ENCODE measurements around the gene WDR20. TPM values are rescaled to one million over a fixed set of nuclear protein-coding genes. Genes with fewer than 3 reads are reported as not detected.

Gene WDR20
- total and polyA plus RNA-seq, 10 of the 15 experiments (the other 5 are each of a cell fraction or from before 2014, with no cell fraction given) = 9.1 to 25.9 (median 18.4) TPM

DNA sequence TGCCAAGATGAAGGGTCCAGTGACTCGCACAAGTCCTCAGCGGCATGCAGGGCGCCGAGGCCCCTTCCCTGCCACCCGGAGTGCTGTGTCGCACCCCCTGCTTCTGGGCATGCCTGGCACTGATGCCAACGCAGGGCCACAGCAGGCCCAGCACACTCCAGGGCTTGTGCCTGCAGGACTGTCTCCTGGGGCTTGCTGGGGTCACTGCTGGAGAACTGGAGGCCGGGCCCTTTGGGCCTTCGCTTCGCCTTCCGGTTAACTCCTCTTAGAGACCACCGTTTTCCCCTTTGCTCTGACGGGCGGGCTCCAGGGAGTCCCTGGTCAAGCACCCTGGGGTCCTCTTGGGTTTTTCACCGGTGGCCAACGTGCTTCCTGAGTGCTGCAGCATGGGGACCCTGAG, 79.6 kb downstream of the WDR20 start:
- in situ Hi-C loops (cut with MboI) = no loop called here
- no peak for TF ChIP-seq ZBED1 (IDR thresholded peaks at IDR 0.05; ENCODE audit: borderline replicate concordance)
- TF ChIP-seq, protein P1, sequence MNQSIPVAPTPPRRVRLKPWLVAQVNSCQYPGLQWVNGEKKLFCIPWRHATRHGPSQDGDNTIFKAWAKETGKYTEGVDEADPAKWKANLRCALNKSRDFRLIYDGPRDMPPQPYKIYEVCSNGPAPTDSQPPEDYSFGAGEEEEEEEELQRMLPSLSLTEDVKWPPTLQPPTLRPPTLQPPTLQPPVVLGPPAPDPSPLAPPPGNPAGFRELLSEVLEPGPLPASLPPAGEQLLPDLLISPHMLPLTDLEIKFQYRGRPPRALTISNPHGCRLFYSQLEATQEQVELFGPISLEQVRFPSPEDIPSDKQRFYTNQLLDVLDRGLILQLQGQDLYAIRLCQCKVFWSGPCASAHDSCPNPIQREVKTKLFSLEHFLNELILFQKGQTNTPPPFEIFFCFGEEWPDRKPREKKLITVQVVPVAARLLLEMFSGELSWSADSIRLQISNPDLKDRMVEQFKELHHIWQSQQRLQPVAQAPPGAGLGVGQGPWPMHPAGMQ (IDR thresholded peaks at IDR 0.05; ENCODE audit: borderline replicate concordance) = no peak
- TF ChIP-seq, protein P2, sequence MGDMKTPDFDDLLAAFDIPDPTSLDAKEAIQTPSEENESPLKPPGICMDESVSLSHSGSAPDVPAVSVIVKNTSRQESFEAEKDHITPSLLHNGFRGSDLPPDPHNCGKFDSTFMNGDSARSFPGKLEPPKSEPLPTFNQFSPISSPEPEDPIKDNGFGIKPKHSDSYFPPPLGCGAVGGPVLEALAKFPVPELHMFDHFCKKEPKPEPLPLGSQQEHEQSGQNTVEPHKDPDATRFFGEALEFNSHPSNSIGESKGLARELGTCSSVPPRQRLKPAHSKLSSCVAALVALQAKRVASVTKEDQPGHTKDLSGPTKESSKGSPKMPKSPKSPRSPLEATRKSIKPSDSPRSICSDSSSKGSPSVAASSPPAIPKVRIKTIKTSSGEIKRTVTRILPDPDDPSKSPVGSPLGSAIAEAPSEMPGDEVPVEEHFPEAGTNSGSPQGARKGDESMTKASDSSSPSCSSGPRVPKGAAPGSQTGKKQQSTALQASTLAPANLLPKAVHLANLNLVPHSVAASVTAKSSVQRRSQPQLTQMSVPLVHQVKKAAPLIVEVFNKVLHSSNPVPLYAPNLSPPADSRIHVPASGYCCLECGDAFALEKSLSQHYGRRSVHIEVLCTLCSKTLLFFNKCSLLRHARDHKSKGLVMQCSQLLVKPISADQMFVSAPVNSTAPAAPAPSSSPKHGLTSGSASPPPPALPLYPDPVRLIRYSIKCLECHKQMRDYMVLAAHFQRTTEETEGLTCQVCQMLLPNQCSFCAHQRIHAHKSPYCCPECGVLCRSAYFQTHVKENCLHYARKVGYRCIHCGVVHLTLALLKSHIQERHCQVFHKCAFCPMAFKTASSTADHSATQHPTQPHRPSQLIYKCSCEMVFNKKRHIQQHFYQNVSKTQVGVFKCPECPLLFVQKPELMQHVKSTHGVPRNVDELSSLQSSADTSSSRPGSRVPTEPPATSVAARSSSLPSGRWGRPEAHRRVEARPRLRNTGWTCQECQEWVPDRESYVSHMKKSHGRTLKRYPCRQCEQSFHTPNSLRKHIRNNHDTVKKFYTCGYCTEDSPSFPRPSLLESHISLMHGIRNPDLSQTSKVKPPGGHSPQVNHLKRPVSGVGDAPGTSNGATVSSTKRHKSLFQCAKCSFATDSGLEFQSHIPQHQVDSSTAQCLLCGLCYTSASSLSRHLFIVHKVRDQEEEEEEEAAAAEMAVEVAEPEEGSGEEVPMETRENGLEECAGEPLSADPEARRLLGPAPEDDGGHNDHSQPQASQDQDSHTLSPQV (IDR thresholded peaks at IDR 0.05) = no peak
- TF ChIP-seq BMI1 (IDR thresholded peaks at IDR 0.05; ENCODE audit: borderline replicate concordance) = no peak
- no peak for TF ChIP-seq SIX5 (IDR thresholded peaks at IDR 0.05; ENCODE audit: low read depth, low read length, severe bottlenecking)
- TF ChIP-seq IRF3 (IDR thresholded peaks at IDR 0.05) = no peak
- no peak for TF ChIP-seq GATAD2B (conservative IDR thresholded peaks at IDR 0.05; ENCODE audit: low read depth)
- TF ChIP-seq, protein P3, sequence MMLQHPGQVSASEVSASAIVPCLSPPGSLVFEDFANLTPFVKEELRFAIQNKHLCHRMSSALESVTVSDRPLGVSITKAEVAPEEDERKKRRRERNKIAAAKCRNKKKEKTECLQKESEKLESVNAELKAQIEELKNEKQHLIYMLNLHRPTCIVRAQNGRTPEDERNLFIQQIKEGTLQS (IDR thresholded peaks at IDR 0.05; ENCODE audit: borderline replicate concordance, extremely low read depth, low read depth, low read length) = no peak
- no peak for TF ChIP-seq NFYB (IDR thresholded peaks at IDR 0.05; ENCODE audit: insufficient read depth, low read depth, low read length)
- TF ChIP-seq PRDM15 (CRISPR knock-in tag; IDR thresholded peaks at IDR 0.05) = no peak
- TF ChIP-seq SPI1 (IDR thresholded peaks at IDR 0.05; ENCODE audit: borderline replicate concordance, insufficient read depth, low read depth, low read length) = no peak
- no peak for TF ChIP-seq FOXM1 (IDR thresholded peaks at IDR 0.05; ENCODE audit: low read depth, low read length)
- no peak for TF ChIP-seq KLF5 (IDR thresholded peaks at IDR 0.05; ENCODE audit: partially characterized antibody)
- TF ChIP-seq RCOR1 (conservative IDR thresholded peaks at IDR 0.05; ENCODE audit: low read depth, low read length) = no peak

More for the DNA sequence above, 79.6 kb downstream of the WDR20 start:
- CTCF ChIA-PET = no interaction called here
- ATAC-seq (no peak), FAIRE-seq (no peak), DNase-seq (ENCODE audit: low read depth, low spot score) (no peak)
- Histone ChIP-seq H3K4me3 (no peak overlapping the region), H3K79me2 (ENCODE audit: control insufficient read depth, insufficient read depth, low read length) (no peaks in the 10 kb centered on the region), H4K20me1 (ENCODE audit: control insufficient read depth, insufficient read depth) (no peaks in the 10 kb centered on the region), H3K27me3 (replicated peaks in 1 of 2; ENCODE audit: control insufficient read depth in 2 of 2, insufficient read depth in 2 of 2, low read length in 1 of 2) (no peaks in the 10 kb centered on the region), H3K4me1 (ENCODE audit: control insufficient read depth, insufficient read depth, low read length) (peaks cover 10% of the 10 kb centered on the region), H3K9ac (ENCODE audit: control insufficient read depth, insufficient read depth, low read length) (no peak overlapping the region; the same call in 1 of the 2 replicates), H3K27ac (ENCODE audit: control insufficient read depth, insufficient read depth) (no peak overlapping the region), H3K36me3 (ENCODE audit: control insufficient read depth in 2 of 2, insufficient read depth in 2 of 2, low read length in 1 of 2) (no peaks in the 10 kb centered on the region; a peak in 3 of 4 replicates), H3K9me3 (replicated peaks; ENCODE audit: control insufficient read depth, insufficient read depth, low read length) (no peaks in the 10 kb centered on the region), H2AFZ (ENCODE audit: control insufficient read depth, low read depth, low read length) (no peak overlapping the region), H3K4me2 (ENCODE audit: control insufficient read depth, insufficient read depth) (no peak overlapping the region)
- RAD21 ChIA-PET (ENCODE audit: unreplicated experiment) = no interaction called here
- no TSS peak for BruUV-seq (replicated peaks)
- SMC1A ChIA-PET (ENCODE audit: uncharacterized antibody, unreplicated experiment) = no interaction called here
- POLR2A ChIA-PET = no interaction called here
- intact Hi-C loops (cut with micrococcal nuclease; ENCODE audit: unreplicated experiment) = no loop called here
- WGBS (ENCODE audit: insufficient coverage, insufficient replicate concordance, low lambda C conversion rate, missing lambda C conversion rate) = 99% methylated on average over 13 of the region's 16 CpGs

Data from GM12878 (cell line).